ENCODE data around the gene REG4.
A peak's percentile ranks its signal among the peaks of the same experiment; 100 is the strongest.

REG4 gene

DNA sequence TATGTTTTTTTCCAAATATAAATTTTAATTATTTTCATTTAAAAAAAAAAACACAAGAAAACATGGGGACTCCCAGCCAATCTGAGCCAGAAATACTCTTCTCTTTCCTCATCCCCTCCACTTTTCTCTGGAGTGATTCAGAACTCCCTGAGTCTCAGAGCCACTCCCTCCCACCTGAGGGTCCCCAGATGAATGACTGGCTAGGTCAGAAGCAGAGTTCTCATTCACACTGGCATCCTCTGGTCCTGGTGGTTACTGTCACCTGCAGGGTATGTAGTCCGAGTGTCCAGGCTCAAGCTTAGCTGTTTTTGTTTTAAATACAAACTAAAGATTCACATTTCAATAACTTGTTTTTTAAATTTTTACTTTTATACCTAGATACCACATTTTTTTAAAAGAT, 48.9 kb downstream of the REG4 start:
- ChIA-PET POLR2A (no interaction called here), CTCF (no interaction called here)
- no peak for TF ChIP-seq ARNT (IDR thresholded peaks at IDR 0.05)
- TF ChIP-seq CTBP1 (IDR thresholded peaks at IDR 0.05; ENCODE audit: borderline replicate concordance) = no peak
- TF ChIP-seq BHLHE40 (IDR thresholded peaks at IDR 0.05; ENCODE audit: borderline replicate concordance) = no peak
- no peak for TF ChIP-seq TARDBP (IDR thresholded peaks at IDR 0.05)
- TF ChIP-seq FOXM1 (IDR thresholded peaks at IDR 0.05; ENCODE audit: borderline replicate concordance) = no peak
- no peak for TF ChIP-seq FOXA1 (IDR thresholded peaks at IDR 0.05)
- TF ChIP-seq HDGF (IDR thresholded peaks at IDR 0.05; ENCODE audit: borderline replicate concordance) = no peak
- DNase-seq (ENCODE audit: extremely low spot score) = no peak

DNA sequence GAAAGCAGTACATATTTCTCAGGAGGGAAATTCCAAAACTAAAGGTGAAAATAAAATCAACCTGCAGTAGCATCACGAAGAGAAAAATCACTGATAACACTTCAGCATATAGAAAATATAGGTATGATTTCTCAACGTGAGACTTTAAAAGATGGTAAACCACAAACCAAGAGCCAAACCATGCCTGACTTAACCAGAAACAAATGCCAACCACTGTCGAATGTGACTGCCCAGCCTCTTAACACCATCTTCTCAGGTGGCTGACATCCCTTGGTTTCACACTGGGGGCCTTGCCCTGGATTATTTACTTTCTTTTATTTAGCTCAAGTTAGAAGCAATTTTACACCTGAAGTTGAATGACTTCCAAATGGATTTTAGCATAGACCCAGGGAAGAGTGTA, 52.7 kb downstream of the REG4 start:
- no peak for TF ChIP-seq ZNF384 (IDR thresholded peaks at IDR 0.05)
- TF ChIP-seq NFRKB (IDR thresholded peaks at IDR 0.05) = no peak
- POLR2A ChIA-PET = no interaction called here
- DNase-seq (ENCODE audit: extremely low spot score) = no peak
- CTCF ChIA-PET = interaction anchor here (0.5 to 1.1 kb wide), 2 partner anchors 14 to 34 kb away, joined by 3 read pairs; no protein-coding TSS in a partner anchor

DNA sequence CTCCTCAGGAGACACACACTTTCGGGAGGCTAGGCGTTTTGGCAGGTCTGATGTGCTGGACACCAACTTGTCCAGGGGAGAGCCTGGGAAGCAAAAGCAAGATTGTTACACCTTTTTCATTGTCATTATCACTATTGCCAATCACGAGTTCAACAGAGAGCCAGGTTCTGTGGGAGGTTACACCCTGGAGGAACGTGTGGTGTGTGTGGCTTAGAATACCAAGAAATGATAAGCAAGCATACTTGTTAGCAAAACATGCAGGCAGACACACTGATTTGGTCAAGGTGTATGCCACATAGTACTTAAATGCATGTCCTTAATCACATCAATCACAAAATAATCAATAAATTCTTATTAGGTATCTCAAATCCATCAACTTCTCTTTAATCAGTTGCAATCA, 58.7 kb downstream of the REG4 start:
- ChIA-PET CTCF (interaction anchor here (1.1 kb wide), 1 partner anchor 9 kb away, joined by 4 read pairs; no protein-coding TSS in a partner anchor), POLR2A (no interaction called here)
- no peak for TF ChIP-seq ELF4 (IDR thresholded peaks at IDR 0.05)
- no peak for TF ChIP-seq NFRKB (IDR thresholded peaks at IDR 0.05)
- TF ChIP-seq SP1 (IDR thresholded peaks at IDR 0.05) = no peak
- no peak for TF ChIP-seq LEF1 (IDR thresholded peaks at IDR 0.05; ENCODE audit: borderline replicate concordance)
- TF ChIP-seq L3MBTL2 (conservative IDR thresholded peaks at IDR 0.05) = no peak
- no peak for TF ChIP-seq FOXA1 (IDR thresholded peaks at IDR 0.05)
- no peak for TF ChIP-seq SUZ12 (IDR thresholded peaks at IDR 0.05)
- TF ChIP-seq FOXK2 (IDR thresholded peaks at IDR 0.05) = no peak
- no peak for TF ChIP-seq BHLHE40 (IDR thresholded peaks at IDR 0.05; ENCODE audit: borderline replicate concordance)
- DNase-seq (ENCODE audit: extremely low spot score) = no peak

DNA sequence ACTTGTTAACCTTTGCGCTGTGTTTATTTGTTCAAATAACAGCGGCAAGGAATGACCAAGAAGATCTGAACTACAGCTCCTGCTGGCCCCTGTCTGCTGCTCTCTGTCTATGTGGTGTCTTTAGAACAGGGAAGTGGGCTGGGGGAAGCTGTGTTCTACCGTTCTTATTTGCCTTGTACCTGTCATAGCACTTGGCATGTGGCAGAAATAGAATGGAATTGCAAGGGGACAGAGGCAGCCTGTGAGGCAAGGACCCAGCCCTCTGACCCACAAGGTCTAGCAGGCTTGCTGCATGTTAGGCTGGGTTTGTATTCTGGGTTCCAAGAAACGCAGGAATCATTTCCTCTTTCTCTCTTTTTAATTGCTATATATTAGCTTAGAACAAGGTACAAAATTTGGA, 63.2 kb downstream of the REG4 start:
- DNase-seq (ENCODE audit: extremely low spot score) = no peak
- CTCF ChIA-PET = interaction anchor here (1.2 to 1.3 kb wide), 2 partner anchors 14 to 72 kb away, joined by 3 read pairs; no protein-coding TSS in a partner anchor
- no peak for TF ChIP-seq ELF4 (IDR thresholded peaks at IDR 0.05)
- TF ChIP-seq ARNT (IDR thresholded peaks at IDR 0.05) = no peak
- TF ChIP-seq SP1 (IDR thresholded peaks at IDR 0.05) = no peak
- POLR2A ChIA-PET = interaction anchor here (0.7 to 1.1 kb wide), 2 partner anchors 34 to 36 kb away, joined by 3 read pairs; partner anchors contain the start of gene PHGDH

DNA sequence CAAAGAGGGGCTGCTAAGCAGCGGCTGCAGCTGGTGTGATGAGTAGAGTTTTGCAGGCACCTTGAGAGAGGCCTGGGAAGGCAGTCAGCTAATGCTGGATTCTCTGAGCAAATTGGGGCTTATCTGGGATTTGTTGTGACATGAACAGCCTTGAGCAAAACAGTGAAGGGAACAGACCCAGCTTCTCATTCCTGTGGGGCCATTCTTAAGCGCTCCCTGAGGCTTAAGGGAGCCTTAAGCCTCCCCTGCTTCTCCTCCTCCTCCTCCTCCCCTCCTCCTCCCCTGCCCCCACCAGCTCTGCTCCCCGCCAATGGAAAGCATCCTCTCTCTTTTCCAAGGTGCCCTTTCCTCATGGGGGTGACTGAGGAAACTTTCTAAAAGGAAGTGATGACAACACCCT, 63.8 kb downstream of the REG4 start:
- ChIA-PET POLR2A (no interaction called here), CTCF (interaction anchor here (0.5 to 1.3 kb wide), 3 partner anchors 13 to 267 kb away, joined by 3 to 4 read pairs (median 3); no protein-coding TSS in a partner anchor)
- TF ChIP-seq NFRKB (IDR thresholded peaks at IDR 0.05) = no peak
- no peak for TF ChIP-seq L3MBTL2 (conservative IDR thresholded peaks at IDR 0.05)
- no peak for TF ChIP-seq BHLHE40 (IDR thresholded peaks at IDR 0.05; ENCODE audit: borderline replicate concordance)
- TF ChIP-seq, protein P1, sequence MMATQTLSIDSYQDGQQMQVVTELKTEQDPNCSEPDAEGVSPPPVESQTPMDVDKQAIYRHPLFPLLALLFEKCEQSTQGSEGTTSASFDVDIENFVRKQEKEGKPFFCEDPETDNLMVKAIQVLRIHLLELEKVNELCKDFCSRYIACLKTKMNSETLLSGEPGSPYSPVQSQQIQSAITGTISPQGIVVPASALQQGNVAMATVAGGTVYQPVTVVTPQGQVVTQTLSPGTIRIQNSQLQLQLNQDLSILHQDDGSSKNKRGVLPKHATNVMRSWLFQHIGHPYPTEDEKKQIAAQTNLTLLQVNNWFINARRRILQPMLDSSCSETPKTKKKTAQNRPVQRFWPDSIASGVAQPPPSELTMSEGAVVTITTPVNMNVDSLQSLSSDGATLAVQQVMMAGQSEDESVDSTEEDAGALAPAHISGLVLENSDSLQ (IDR thresholded peaks at IDR 0.05) = no peak
- TF ChIP-seq FOXA1 (IDR thresholded peaks at IDR 0.05) = no peak
- TF ChIP-seq FOXM1 (IDR thresholded peaks at IDR 0.05; ENCODE audit: borderline replicate concordance) = no peak
- no peak for TF ChIP-seq ZNF384 (IDR thresholded peaks at IDR 0.05)
- no peak for TF ChIP-seq FOXK2 (IDR thresholded peaks at IDR 0.05)
- no peak for TF ChIP-seq ARNT (IDR thresholded peaks at IDR 0.05)
- no peak for TF ChIP-seq HDGF (IDR thresholded peaks at IDR 0.05; ENCODE audit: borderline replicate concordance)
- TF ChIP-seq ELF4 (IDR thresholded peaks at IDR 0.05) = no peak
- no peak for DNase-seq (ENCODE audit: extremely low spot score)

DNA sequence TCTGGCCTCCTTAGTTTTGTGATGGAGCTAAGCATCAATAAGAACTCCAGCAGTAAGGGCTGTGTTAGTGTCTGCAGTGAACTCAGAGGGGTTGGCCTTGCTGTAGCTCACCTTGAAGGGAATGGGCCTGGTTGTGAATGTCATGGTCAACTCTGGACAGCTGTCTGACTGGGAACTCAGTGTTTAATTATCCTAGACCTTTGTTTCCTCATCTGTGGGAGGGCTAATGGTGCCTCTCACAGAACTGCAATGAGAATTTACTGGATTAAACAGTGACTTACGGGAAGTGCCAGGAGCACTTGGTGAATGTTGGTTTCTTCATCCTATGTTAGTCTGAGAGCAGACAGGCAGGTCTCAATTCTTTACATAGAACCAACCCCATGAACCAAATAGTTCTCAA, 66.2 kb downstream of the REG4 start:
- ChIA-PET CTCF (interaction anchor here (0.5 to 1.3 kb wide), 3 partner anchors 20 to 71 kb away, joined by 3 to 7 read pairs (median 6); no protein-coding TSS in a partner anchor), POLR2A (interaction anchor here (0.7 to 2.2 kb wide), 3 partner anchors 10 to 33 kb away, joined by 3 to 7 read pairs (median 4); partner anchors contain the start of gene PHGDH)
- DNase-seq (ENCODE audit: extremely low spot score) = no peak
- TF ChIP-seq SP1 (IDR thresholded peaks at IDR 0.05) (no peak), FOXA1 (IDR thresholded peaks at IDR 0.05) (no peak), TARDBP (IDR thresholded peaks at IDR 0.05) (no peak), NFRKB (IDR thresholded peaks at IDR 0.05) (no peak), LEF1 (IDR thresholded peaks at IDR 0.05; ENCODE audit: borderline replicate concordance) (no peak), ELF4 (IDR thresholded peaks at IDR 0.05) (no peak), HDGF (IDR thresholded peaks at IDR 0.05; ENCODE audit: borderline replicate concordance) (no peak), ARNT (IDR thresholded peaks at IDR 0.05) (no peak)
- TF ChIP-seq, protein P1 (IDR thresholded peaks at IDR 0.05) = no peak

DNA sequence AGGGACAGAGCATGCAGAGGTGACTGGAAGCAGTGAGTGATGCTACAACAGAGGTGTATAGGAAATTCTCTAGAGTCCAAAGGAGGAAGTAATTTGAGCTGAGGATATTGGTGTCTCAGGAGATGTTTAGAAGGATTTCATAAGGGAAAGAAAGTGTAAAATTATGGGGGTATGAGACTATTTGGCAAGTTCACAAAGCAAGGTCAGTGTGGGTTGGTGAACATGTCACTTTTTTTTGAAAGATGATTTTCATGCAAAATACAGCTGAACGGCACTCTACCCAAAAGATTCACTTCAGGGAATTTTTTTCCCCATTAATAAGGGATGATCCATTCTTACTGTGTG, 66.7 kb downstream of the REG4 start:
- ChIA-PET CTCF (interaction anchor here (0.6 to 1.5 kb wide), 5 partner anchors 14 to 71 kb away, joined by 3 to 6 read pairs (median 3); no protein-coding TSS in a partner anchor), POLR2A (interaction anchor here (0.7 to 2.2 kb wide), 3 partner anchors 9 to 33 kb away, joined by 3 to 7 read pairs (median 4); partner anchors contain the start of gene PHGDH)
- no peak for DNase-seq (ENCODE audit: extremely low spot score)
- TF ChIP-seq L3MBTL2 (conservative IDR thresholded peaks at IDR 0.05) (0 out of 2 replicates have a peak, but pooled peaks have one; percentile 15), FOXK2 (IDR thresholded peaks at IDR 0.05) (no peak), BHLHE40 (IDR thresholded peaks at IDR 0.05; ENCODE audit: borderline replicate concordance) (no peak), ARNT (IDR thresholded peaks at IDR 0.05) (no peak)
